Spinal cord (tissue), 10 donors: ENCODE data around the gene ROS1. TPM values are rescaled to one million over a fixed set of nuclear protein-coding genes. Genes with fewer than 3 reads are reported as not detected.
"Not testable (repeated sequence)": the region's sequence is repeated elsewhere in the genome, so short reads cannot be mapped to it uniquely, and the experiment has no call there.

Experiments used
- DNase-seq, 6 donors: peaks; one replicate each; pipeline versions ENCODE4 v3.0.0 to v3.0.0-alpha.2; 2013 to 2015; ENCODE audit warnings: low spot score in 6 of 6, low read depth in 4 of 6
- H3K27ac ChIP-seq: one replicate; pipeline ENCODE4 v1.5.1; 2013; ENCODE audit warnings: low read depth, low read length, control low read depth
- H3K27me3 ChIP-seq: one replicate; pipeline ENCODE4 v1.6.1; 2013; ENCODE audit warnings: low read length; ENCODE audit not compliant: control insufficient read depth, insufficient read depth
- H3K36me3 ChIP-seq: one replicate; pipeline ENCODE4 v1.6.1; 2013; ENCODE audit warnings: low read length; ENCODE audit not compliant: control insufficient read depth, insufficient read depth
- H3K4me1 ChIP-seq: one replicate; pipeline ENCODE4 v1.6.1; 2013; ENCODE audit warnings: low read length; ENCODE audit not compliant: control insufficient read depth, insufficient read depth
- H3K4me3 ChIP-seq: one replicate; pipeline ENCODE4 v1.5.1; 2013; ENCODE audit warnings: low read depth, low read length, control low read depth
- H3K9me3 ChIP-seq: one replicate; pipeline ENCODE4 v1.6.1; 2013; ENCODE audit warnings: low read length; ENCODE audit not compliant: control insufficient read depth, insufficient read depth
- WGBS: methylation state at CpG from one replicate; pipeline ENCODE4 v1.1.5; 2013; ENCODE audit warnings: missing lambda C conversion rate; ENCODE audit not compliant: insufficient coverage; 5-methylcytosine and 5-hydroxymethylcytosine counted together
- polyA plus RNA-seq, 2 donors: library from polyadenylated mRNA; unstranded; fragments of 120-200 nt; gene quantifications; one replicate each; pipeline ENCODE4 v1.2.1, GENCODE V29; 2013; ENCODE audit not compliant: insufficient read length in 2 of 2
- total RNA-seq, 2 donors: library from RNA; depleted of rRNA in 1 of 2; stranded (reverse); fragments of 120-200 nt in 1 of 2; fragments of >200 nt in 1 of 2; gene quantifications; one replicate each; pipeline versions ENCODE4 v1.2.3 to v1.2.4, GENCODE V29; 2013 to 2014
- donor health status: healthy.

Gene ROS1
- total and polyA plus RNA-seq, 4 donors: 0.03 TPM; not detected in 3

DNA sequence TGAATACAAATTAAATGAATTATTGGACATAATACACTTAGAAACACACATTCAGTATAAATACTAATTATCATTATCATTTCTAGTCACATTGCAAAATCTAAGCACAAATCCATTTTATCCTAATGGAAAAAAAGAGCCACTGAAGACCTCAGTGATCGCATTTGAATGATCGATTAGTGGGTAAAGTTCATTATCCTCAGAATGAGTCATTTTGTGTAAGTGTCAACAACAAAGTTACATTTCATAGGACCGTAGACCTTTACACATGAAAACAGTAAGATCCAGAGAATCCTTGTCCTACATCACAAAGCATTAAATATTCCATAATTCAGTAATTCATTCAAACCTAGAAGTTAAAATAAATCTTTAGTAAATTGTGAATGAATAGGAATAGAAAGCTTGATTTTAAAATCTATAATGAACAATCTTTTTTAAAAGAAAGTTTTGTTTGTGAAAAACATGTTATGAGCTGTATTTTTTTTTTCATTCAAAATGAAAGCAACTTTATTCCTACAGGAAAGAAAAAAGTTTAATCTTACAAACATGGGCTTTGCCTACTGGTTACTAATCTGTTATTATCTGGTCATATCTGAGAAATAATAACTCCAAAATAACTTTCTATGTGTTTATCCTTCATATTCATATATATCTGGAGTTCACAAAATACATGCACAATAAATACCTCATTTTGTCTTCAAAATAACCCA is 33.7 kb downstream of the ROS1 start:
- Histone ChIP-seq H3K4me1 (no peaks in the 10 kb centered on the region), H3K27me3 (no peaks in the 10 kb centered on the region), H3K27ac (no peak overlapping the region), H3K36me3 (no peaks in the 10 kb centered on the region), H3K9me3 (no peaks in the 10 kb centered on the region), H3K4me3 (no peak overlapping the region)
- no peak for DNase-seq
- WGBS: no CpG with 5 or more reads among the region's 3 CpGs

DNA sequence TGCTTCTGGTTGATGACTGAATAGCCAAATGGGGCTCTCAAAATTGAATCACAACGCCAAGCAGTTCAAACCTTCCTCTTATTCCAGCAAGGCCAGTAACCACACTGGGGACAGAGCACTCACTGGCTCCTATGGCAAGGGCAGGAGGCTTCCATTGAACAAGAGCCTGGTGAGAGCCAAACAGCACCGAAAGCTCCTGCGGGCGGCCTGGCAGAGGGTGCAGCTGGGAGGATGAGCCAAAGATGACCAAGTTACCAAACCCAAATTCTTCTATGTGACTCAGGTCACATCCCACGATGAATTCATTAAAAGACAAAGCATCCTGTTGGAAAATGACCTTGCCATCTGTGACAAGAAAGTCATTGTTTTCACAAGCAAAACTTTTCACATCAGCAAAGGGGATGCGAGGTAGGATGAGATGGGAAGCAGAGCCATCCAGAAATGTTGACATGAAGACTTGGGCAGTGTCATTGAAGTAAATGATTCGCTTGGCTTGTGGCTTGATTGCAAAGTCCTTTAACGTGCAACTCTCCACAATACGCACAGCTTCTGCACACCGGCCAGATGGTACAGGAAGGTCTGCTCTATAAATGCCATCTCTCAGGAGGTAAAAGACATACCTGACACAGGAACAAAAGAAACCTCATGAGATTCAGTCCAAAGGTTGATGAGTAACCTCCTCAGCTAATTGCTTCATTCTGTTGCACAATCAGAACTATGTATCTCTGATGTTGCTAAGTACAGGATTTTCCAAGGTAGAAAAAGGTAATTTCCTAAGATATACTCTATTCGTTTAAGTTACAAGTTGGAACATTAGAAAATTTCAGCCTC is 36.3 kb downstream of the ROS1 start:
- Histone ChIP-seq H3K9me3 (no peaks in the 10 kb centered on the region), H3K27me3 (no peaks in the 10 kb centered on the region), H3K4me3 (no peak overlapping the region), H3K4me1 (no peaks in the 10 kb centered on the region), H3K36me3 (no peaks in the 10 kb centered on the region), H3K27ac (no peak overlapping the region)
- WGBS: 89% methylated on average over 7 of the region's 11 CpGs
- no peak for DNase-seq

DNA sequence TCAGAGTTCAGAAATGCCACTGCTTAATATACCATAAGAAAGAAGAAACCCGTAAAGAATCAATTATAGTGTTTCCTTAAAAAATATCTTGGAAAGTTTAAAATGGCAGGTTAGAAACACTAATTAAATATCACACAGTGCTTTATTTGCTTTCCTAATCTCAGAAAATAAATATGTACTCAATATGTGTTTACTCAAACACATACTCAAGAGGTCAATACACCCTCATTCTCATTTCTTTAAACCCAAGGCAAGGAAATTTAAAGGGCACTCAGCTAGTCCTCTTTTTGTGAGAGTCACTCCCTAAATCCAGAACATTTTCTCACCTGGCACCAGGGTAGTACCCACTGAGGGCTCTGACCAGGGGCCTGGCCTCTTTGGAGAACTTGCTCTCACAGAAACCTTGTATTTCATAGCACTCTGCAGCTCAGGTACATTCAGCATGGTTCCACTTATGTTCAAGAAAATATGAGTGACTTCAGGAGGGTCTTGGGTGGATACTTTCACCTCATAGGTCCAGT is 38.2 kb downstream of the ROS1 start:
- Histone ChIP-seq H3K36me3 (no peaks in the 10 kb centered on the region), H3K4me1 (no peaks in the 10 kb centered on the region), H3K27me3 (no peaks in the 10 kb centered on the region), H3K27ac (no peak overlapping the region), H3K9me3 (no peaks in the 10 kb centered on the region), H3K4me3 (no peak overlapping the region)
- no CpG with 5 or more reads among the region's 1 CpG for WGBS
- DNase-seq: no peak

DNA sequence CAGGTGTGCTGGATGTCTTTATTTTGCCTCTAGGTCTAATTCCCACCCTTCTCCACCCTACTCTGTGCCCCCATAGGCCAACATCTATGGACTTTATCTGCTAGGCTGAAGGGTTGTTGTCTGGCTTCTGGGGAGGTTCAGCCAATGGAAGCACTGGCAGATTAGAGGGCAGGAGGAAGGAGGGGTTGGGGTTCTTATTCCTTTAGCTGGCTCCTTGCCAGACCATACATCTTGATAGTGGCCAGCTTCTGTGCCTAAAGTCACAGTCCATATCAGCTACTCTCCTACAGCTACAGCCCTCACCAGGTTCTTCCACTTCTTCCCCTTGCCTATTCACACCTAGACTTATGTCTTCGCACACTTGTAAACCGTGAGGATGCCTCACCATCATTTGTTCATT is 41.1 kb downstream of the ROS1 start:
- Histone ChIP-seq H3K36me3 (no peaks in the 10 kb centered on the region), H3K4me3 (no peak overlapping the region), H3K9me3 (no peaks in the 10 kb centered on the region), H3K27ac (no peak overlapping the region), H3K27me3 (no peaks in the 10 kb centered on the region), H3K4me1 (no peaks in the 10 kb centered on the region)
- WGBS: 100% methylated on average over 2 of the region's 2 CpGs
- no peak for DNase-seq

DNA sequence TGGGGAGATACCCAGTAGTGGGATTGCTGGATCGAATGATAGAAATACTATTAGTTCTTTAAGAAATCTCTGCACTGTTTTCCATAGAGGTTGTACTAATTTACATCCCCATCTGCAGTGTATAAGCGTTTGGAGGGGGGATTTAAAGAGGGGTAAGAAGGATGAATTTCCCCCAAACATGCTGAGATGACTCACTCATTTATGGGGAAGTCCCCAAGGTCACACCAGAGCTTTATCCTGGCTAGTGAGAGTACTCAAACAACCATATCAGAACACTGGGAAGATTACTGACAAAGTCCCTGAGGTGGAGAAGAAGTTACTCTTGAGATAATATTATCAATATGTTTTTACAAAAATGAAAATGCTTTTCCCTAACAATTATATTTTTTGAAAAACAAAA is 44.0 kb downstream of the ROS1 start:
- Histone ChIP-seq H3K4me1 (no peaks in the 10 kb centered on the region), H3K27me3 (no peaks in the 10 kb centered on the region), H3K36me3 (no peaks in the 10 kb centered on the region), H3K4me3 (no peak overlapping the region), H3K9me3 (peaks cover 4% of the 10 kb centered on the region), H3K27ac (no peak overlapping the region)
- WGBS: no CpG with 5 or more reads among the region's 2 CpGs
- DNase-seq: no peak

DNA sequence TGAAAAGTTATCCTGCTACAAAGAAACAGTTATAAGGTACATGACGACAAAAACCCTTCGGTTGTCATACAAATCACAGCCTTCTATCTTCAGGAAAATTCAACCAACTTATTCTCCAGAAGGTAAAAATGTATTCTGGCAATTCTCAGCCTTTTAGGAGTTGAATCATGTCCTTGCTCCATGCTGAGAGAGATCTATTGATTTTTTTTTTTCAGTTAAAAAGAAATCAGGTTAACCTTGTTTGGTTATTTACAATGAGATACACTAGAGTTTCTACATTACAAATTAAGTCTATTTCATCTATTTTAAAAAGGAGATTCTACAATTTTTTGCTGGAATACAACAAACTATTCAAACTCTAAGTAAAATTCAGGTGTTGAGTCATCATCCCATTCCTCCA is 45.4 kb downstream of the ROS1 start:
- H3K27ac ChIP-seq: no peak overlapping the region
- no peak overlapping the region for H3K4me3 ChIP-seq
- H3K27me3 ChIP-seq: no peaks in the 10 kb centered on the region
- DNase-seq: no peak
- no peaks in the 10 kb centered on the region for H3K36me3 ChIP-seq
- H3K9me3 ChIP-seq: peaks cover 6% of the 10 kb centered on the region
- H3K4me1 ChIP-seq: no peaks in the 10 kb centered on the region
- no CpG with 5 or more reads among the region's 2 CpGs for WGBS

DNA sequence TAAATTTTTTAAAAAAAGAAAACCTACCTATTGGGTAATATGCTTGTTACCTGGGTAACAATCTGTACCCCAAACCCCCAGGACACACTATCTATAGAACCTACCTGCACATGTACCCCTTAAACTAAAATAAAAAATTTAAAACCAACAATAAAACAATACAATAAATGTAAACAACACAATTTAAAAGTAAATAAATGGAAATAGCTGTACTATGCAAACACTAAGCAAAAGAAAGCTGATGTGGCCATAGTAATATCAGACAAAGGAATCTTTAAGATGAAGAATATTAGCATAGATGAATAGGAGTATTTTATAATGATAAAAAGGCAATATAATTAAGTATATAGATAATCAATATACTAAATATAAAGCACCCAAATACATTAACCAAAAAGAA is 50.3 kb downstream of the ROS1 start:
- H3K36me3 ChIP-seq: no peaks in the 10 kb centered on the region
- H3K27me3 ChIP-seq: no peaks in the 10 kb centered on the region
- no peak overlapping the region for H3K4me3 ChIP-seq
- H3K27ac ChIP-seq: no peak overlapping the region
- no peaks in the 10 kb centered on the region for H3K4me1 ChIP-seq
- no peak for DNase-seq
- H3K9me3 ChIP-seq: peaks cover 6% of the 10 kb centered on the region

DNA sequence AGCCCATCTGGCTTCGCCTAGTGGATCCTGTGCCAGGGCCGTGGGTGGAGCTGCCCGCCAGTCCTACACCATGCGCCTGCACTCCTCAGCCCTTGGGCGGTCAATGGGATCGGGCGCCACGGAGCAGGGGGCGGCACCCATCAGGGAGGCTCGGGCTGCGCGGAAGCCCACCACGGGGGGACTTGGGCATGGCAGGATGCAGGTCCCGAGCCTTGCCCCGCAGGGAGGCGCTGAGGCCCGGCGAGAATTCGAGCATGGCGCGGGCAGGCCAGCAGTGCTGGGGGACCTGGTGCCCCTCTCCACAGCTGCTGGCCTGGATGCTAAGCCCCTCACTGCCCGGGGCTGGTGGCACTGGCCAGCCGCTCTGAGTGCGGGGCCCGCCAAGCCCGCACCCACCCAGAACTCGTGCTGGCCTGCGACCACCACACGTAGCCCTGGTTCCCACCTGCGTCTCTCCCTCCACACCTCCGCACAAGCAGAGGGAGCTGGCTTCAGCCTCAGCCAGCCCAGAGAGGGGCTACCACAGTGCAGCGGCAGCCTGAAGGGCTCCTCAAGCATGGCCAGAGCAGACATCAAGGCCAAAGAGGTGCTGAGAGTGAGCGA is 52.4 kb downstream of the ROS1 start:
- Histone ChIP-seq H3K9me3 (peaks cover 6% of the 10 kb centered on the region), H3K4me3 (no peak overlapping the region), H3K27me3 (no peaks in the 10 kb centered on the region), H3K36me3 (no peaks in the 10 kb centered on the region), H3K27ac (no peak overlapping the region), H3K4me1 (no peaks in the 10 kb centered on the region)
- DNase-seq: no peak
- WGBS: 88% methylated on average over 33 of the region's 33 CpGs

DNA sequence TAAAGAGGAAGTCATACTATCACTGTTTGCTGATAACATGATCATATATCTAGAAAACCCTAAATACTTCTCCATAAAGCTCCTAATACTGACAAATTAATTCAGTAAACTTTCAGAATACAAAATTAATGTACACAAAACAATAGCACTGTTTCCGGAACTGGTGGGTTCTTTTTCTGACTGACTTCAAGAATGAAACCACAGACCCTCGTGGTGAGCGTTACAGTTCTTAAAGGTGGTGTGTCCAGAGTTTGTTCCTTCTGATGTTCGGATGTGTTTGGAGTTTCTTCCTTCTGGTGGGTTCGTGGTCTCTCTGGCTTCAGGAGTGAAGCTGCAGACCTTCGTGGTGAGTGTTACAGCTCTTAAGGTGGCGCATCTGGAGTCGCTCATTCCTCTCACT is 53.5 kb downstream of the ROS1 start:
- H3K9me3 ChIP-seq, H3K4me3 ChIP-seq, H3K4me1 ChIP-seq, H3K36me3 ChIP-seq, DNase-seq, H3K27me3 ChIP-seq, H3K27ac ChIP-seq: not testable (repeated sequence)
- 100% methylated on average over 3 of the region's 8 CpGs for WGBS
